ENCODE data around the gene B3GAT2.

Gene B3GAT2

DNA sequence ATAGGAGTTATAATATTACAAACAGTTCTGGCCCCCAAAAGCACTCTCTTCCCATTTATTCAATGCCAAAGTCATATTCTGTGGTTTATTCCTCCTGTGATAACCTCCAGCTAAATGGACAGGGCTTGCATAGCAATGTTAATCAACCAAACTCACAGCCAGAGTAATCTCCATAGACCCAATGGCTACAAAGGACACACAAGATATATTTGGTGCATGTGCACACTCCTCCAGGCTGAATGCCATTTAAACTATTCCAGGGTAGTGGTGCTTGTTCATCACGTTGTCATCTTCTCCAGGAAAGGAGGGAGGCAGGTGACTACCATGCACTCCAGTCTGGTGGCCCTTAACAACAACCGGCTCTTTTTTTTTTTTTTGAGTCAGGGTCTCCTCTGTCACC, 56.8 kb downstream of the B3GAT2 start:
- DNase-seq (ENCODE audit: low read depth): no peak

DNA sequence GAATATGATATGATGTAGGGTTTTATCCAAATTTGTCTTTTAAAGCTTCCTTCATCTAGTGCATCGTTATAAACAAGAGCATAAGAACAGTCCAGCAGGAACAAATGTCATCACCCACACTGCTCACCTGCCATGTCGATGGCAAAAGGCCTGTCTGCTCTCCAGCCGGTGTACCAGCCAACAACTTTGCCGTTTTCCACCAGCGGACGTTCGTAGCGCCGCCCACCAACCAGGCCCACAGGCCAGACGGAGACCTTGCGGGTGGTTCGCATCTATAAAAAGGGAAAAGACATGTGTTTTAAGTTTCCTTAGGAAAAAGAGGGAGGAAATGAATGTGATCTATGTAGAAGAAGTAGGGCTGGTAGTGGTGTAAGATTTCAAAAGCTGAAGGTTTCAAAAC, 62.9 kb downstream of the B3GAT2 start:
- DNase-seq (ENCODE audit: low read depth): no peak

DNA sequence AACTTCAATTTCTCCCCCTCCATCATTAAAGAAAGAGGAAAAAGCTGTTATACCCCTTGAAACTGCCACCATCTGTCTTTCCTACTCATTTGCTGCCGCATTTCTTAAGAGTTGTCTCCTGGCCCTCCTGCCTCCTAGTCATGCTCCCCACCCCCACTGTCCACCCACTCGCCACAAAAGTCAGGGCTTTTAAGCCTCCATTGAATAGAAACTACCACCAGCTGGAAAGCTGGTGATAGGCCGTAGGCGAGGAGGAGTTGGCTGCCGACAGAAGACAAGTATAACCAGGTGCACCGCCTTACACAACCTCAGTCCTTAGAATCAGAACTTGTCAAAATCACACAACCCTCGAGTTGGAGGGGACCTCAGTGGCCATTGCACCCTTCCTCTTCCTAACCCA, 67.6 kb downstream of the B3GAT2 start:
- no peak for DNase-seq (ENCODE audit: low read depth)

DNA sequence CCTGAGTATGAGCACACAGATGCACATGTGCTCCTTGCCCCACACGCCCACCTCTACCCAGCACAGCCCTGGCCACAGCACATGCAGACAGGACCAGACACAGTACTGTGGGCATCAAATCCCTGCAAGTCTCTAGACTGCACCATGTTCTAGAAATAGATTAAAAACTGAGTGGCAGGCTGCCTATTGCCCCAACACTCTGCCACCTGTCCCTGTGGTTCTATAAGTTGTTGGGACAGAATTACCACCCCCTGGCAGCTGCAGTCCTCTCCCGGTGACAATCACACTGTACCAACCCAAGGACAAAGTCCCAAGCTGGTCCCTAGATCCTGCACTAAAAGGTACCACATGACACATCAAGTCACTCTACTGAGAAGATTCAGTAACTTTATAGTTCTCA, 70.2 kb downstream of the B3GAT2 start:
- no peak for DNase-seq (ENCODE audit: low read depth)

DNA sequence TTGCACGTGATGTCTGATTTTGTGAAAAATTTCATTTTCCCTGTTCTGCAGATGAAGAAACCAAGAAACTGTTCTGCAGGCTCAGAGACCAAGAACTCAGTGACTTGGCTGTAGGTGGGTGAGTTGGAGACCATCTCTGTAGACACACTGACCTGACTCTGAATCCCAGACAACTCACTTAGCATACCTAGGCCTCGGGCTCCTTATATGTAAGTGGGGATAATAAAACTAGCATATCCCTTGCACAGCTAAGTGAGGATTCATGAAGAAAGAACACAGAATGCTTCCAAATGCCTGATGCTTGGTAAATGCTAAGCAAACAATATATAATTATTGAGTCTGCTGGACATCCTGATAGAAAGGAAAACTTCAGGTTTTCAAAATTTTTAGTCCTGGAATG, 70.8 kb downstream of the B3GAT2 start:
- DNase-seq (ENCODE audit: low read depth): no peak

DNA sequence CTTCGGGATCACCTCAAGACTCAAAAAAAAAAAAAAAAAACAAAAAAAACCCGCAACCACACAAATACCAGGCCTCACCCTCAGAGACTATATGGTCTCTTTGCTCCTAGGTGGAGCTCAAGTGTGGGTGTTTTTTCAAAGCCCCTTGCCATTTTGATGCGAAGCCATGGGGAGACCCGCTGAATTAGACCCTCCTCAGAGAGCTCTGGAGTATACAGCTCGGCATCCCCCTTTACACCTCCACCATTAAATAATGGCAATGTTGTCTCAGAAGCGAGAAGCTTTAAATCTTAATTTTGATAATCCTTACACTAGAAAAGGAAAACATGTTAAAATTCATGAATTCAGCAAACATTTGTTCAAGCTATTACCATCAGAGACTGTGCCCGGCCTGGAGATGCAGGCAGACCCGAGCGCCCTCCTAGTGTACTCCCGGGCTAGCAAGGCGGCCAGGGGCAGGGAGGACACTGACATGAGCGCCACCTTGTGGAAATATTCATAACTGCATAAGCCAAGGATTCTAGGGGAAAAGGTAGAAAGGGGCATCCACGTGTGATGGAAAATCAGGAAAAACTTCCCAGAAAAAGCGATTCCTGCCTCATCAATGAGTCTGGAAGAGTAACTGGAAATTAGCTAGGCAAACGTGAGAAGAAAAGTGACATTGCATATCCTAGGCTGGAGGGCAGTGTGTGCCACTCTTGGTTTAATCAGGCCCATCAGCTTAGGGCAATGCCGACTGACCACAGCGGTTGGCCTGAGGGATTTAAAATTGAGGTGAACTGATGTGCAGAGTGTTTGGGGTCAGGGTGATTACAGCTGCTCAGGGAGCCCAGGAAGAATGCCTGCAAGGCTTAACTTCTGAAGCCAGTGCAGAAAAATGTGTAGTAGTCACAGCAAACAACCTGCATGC, 72.5 kb downstream of the B3GAT2 start:
- DNase-seq (ENCODE audit: low read depth): no peak

DNA sequence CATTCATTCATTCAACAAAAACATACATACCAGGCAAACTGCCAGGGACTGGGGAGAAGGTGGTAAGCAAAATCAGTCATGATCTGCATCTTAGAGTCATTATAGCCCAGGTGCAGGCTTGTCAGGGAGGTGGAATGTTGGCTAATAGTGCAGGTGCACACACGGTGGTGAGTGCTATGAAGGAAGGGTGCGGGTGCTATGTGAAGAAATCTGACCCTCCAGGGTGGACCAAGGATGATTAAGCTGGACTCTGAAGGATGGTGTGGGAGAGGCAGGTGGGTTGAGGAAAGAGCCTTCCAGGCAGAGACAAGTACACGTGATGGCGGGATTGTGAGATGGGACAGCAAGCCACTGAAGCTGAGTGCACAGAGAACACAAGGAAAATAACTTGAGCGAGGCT, 77.4 kb downstream of the B3GAT2 start:
- no peak for DNase-seq (ENCODE audit: low read depth)

DNA sequence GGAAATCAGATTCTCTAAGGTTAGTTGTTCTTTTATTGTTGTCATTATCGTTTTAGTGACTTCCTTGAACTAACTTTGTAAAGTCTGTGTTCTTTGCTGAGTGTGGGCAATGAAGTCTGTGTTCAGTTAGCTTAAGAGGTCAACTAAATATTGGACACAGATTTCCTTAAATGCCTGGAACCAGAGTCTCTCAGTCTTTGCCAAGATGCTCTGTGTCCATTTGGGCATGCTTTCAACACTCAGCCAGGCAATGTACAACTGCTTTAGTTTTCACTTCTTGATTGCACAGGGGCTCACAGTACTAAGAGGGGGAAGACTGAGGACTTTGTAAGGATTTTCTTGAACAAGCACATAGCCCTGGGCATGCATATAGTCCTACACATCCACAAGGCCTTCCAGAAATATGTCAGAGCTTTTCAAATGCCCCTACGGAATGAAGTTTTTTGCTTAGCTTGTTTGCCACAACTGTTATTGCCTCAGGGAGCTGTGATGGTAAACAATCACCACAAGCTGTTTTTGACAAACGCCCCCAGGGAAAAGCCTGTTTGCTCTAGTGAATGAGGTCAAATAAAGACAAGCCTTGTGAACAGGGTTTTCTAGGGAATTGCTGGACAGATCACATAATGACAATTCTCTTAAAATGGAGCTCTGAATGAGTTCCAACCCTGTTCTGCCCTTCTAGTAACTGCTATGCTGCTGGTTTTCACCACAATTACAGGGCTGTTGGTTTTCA, 82.5 kb downstream of the B3GAT2 start:
- no peak for DNase-seq (ENCODE audit: low read depth)

DNA sequence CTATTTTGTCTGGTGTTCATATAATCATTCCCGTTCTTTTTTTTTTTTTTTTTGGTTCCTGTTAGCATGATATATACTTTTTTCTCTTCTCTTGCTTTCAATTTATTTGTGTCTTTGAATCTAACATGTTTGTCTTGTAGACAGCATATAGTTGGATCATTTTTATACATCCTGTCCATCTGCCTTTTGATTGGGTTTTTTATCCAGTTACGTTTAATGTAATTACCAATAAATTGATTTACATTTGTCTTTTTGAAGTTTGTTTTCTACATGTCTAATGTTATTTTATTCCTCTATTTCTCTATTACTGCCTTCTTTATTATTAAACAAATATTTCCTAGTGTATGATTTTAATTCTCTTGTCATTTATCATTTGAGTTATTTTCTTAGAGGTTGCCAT, 84.4 kb downstream of the B3GAT2 start:
- DNase-seq (ENCODE audit: low read depth): no peak

DNA sequence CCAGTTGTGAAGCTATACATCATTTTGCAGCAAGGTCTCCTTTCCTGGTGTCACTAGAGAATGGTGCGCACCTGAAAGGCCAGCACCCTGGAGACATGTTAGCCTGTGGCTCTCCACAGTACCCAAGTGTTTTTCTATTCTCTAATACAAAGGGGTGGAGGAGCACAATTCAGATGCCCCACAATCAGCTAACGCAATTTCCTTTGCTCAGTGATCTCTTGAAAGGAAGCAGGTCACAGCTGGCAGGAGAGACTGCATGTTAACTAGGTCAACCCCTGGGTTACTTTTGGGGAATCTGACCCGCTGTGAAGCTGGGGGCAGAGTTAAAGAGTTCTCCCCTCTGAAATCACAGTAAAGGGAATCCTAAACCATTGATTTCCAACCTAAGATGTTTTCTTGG, 92.5 kb downstream of the B3GAT2 start:
- DNase-seq (ENCODE audit: low read depth): no peak

DNA sequence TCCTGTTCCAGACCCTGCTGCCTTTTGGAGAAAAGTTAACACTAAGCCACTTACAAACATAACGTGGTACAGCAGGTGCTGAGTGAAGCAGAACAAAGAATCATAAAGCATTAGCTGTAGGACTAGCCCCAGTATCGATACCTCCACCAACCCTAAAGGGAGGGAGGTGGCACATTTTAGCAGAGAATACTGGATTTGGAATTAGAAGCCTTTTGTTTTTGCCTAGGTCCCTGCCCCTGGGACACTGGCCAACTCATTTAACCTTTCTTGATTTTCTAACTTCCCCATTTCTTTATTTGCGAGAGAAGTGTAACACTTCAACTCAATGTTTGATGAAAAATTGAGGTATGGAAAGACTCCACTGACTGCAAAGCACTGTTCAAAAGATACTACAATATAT, 93.5 kb downstream of the B3GAT2 start:
- DNase-seq (ENCODE audit: low read depth): no peak

DNA sequence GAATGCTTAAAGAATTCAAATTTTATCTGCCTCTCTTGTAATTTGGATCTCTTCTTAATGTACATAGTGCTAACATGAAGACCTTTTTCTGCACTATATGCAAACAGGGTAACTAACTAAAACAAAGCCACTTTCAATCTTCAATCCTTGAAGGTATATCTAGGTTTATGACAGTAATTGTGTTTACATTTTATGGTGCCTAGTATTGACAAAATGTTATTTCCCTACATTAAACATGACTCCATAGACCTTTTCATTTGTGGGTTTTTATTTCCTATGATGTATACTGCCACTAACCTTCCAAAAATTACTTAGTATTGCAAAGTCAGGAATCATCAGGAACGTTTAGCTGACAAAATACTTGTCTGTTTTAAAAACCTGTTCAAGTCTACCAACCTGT, 95.9 kb downstream of the B3GAT2 start:
- no peak for DNase-seq (ENCODE audit: low read depth)

DNA sequence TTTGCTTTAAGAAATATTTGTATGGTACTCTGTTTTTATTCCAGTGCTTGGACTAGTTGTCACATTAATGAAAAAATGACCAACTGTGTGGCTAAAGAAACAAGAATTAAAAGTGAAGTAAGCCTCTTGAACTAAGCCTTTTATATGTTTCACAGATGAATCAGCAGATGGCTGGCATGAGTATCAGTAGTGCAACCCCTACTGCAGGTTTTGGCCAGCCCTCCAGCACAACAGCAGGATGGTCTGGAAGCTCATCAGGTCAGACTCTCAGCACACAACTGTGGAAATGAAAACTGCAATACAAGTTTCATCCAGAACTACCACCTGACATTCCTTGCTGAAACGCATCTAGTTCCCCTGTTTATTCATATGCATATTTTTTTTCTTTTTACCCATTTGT, 96.8 kb downstream of the B3GAT2 start:
- no peak for DNase-seq (ENCODE audit: low read depth)

DNA sequence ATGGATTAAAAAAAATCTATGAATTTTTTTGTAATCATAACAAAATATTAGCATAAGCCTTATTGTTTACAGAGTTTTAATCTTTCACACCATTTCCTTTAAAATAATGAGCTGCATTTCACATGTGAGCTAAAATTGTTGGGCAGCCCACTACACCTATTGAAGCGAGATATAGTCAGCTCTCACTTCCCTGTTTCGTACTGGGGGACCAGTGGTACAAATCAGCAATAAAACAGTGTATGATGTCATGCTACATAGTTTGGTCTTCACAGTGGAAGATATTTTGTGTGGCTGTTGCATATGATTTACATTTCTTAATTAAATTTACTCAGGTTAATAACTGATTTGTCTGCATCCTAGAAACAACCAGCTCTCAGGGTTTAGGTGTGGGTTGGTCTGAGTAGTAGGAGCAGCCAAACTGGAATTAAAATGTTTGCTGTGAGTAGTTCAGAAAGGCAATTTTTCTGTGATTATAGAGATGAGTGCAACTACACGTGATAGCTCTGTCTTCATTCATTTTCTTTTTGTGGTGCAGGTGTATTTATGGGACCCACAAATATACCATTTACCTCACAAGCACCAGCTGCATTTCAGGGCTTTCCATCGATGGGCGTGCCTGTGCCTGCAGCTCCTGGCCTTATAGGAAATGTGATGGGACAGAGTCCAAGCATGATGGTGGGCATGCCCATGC, 99.3 kb downstream of the B3GAT2 start:
- DNase-seq (ENCODE audit: low read depth): no peak

DNA sequence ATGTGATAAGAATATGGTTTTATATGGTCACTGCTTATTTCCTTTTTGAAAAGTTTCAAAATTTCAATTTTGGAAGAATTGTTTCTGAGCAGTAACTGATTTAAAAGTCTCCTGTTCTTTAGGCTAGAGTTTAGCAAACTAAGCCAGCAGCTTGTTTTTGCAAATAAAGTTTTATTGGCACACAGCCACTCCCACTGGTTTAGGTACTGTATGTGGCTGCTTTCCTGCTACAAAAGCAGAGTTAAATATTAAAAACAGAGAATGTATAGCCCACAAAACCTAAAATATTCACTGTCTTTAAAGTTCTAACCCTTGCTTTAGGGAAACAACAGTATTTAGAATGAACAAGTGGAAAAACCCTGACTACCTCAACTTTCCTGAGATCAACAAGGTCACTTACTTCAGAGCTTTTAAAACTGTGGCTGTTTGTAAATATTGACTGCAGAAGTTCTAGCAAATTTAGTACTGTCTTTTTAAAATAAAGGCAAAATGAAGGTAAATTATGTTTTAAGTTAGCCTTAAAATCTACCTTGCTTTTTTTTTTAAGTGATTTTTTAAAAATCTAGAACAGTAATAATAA, 104.1 kb downstream of the B3GAT2 start:
- no peak for DNase-seq (ENCODE audit: low read depth)

DNA sequence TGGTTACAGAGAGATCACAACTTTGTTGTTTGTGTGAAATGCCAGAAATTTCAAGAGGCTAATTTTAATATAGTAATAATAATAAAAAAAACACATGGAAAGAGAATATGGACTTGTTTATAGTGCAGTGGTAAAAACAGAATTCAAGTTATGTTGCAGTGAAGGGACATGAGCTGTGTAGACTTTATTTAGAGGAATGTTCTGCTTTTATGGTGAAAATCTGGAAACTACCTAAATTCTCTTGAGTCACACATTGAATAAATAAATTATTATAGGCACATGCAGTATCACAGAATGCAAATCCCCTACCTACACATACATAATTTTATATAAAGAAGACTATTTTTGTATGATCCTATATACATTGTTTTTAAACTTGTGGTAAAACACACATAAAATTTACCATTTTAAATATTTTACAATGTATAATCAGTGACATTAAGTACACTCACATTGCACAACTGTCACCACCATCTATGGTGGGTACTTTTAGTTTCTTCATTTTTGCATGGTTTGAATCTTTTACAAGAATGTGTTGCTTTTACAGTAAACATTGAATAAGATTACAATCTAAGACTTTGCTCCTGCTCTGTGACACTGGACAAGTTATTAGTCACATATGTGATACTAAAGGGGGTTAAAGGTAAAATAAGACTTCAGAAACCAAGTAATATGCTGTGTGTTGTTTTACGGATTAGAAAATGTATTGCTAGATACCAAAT, 107.4 kb downstream of the B3GAT2 start:
- no peak for DNase-seq (ENCODE audit: low read depth)

DNA sequence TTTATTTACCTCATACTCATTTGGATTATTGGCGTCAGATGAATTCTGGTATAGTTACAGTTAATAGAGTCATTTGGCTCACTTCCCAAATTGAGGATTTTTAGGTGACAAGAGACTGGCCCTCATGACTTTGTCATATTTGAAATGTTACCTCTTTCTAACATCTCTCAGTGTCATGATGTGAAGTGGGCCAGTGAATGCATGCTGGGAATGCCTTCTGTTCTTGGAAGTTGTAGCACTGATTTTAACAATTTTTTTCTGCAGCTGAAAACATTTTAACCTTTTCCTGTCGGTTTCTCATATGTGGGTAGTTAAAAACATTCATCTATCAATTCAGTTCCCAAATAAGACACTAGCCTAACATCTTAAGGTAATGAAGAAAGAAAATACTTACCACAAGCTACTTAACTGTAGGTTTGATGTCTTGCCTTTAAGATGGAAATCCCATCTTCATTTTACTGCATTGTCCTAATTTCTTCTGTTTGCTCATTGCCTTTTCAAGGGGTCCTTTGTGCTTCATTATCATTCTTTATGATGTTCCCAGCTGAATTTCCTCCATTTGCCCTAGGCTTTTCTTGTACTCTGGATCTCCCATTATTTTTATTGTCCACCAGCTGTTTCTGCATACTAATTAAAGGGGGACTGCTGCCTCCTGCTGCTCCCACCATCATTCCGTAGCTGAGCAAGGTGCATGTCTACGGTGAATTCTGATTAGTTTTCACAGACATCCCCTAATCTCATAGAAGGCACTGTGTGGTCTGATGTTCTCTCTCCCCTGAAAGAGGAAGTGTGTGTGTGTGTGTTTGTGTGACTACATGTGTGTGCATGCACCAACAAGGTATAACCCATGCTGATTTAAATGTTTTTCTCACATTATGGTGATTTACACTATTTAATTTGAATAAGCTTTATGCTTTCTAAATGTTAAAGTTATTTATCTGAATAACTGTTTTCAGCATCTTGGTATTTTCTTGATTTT, 109.5 kb downstream of the B3GAT2 start:
- no peak for DNase-seq (ENCODE audit: low read depth)

DNA sequence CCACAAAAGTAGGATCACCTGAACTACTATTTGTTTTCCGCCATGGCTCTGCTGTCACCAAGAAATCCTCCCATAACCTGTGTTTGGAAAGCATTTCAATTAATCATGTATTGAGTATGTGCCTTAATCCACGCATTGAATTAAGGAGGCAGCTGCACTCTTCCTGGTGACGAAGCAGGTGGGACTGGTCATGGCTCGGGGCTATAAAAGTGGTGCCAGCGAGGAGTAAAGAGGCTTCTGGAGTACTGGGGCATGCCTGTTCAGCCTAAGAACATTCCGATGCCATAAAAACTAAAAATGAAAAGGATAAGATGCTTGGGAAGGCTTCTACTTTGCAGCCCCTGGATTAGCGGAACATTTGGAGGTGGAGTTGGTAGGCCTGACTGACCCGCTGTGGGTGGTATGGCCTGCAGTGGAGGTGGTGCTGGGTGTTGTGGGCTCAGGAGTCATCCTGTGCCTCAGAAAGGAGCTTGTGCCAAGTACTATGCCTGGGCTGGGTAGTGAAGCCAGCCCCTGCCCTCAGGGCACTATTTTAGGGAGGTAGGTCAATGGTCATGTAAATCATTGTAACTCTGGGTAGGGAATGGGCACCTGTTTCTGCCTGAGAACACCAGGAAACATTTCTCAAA, 110.5 kb downstream of the B3GAT2 start:
- DNase-seq (ENCODE audit: low read depth): no peak

DNA sequence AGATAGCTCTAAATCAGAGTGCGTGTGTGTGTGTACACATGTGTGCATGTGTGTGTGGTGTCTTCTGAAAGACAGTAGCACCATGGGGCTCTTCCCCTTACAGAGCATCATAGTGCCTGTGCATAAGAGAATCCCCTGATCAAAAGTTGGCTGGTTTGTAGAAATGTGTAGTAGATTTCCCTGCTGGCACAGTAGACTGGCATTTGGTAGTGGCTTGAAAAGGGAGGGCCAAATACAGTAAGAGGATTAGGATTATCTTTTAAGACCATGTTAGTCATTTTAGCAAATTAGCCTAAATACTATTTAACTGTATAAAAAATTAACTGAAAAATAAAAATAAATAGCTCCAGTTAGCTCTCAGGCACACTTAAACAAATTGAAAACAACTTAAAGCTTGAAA, 112.6 kb downstream of the B3GAT2 start:
- no peak for DNase-seq (ENCODE audit: low read depth)

DNA sequence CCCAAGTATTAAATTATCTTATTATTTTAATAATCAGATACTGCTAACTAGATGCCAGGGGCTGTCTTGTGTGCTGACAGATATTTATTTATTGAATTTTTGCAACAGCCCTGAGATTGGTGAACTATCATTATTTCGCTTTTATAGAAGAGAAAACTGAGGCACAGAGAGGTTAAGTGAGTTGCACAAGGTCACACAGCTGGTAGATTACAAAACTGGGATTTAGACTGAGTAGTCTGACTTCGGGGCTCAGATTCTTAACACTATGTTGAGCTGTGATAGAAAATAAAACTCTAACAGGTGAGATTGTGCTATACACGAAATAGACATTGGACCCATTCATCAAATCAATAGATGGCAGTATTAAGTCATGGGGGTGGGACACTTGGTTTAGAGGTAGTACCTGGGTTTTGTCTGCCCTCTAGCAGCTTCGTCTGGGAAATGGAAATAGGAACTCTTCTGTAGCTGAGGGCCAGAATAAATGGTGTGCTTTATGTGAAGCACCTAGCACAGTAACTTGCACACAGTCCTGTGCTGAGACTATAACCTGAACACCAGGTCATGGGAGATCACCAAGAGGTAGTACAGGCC, 113.4 kb downstream of the B3GAT2 start:
- no peak for DNase-seq (ENCODE audit: low read depth)

Data from HS-5 (cell line).